Calu3 (cell line): ENCODE measurements around the gene TLE3. TPM values are rescaled to one million over a fixed set of nuclear protein-coding genes. Genes with fewer than 3 reads are reported as not detected.

Source experiments
- BruUV-seq: library from RNA; stranded (reverse); fragments of 400-500 nt; replicated peaks from 2 replicates; lab custom pipeline; 2021; lab: Mats Ljungman, UMichigan
- CTCF ChIA-PET: fragments of 300-600 bp; sonication (Branson Sonifier 250); formaldehyde crosslinking; loops from one replicate; lab custom pipeline; 2022; ENCODE audit warnings: antibody characterized with exemption; lab: Charles Lee
- DNase-seq: peaks from one replicate; pipeline ENCODE4 v3.0.0; 2022
- H3K27ac Mint-ChIP-seq: one replicate; pipeline ENCODE4 v1.8.0; 2022; ENCODE audit warnings: mixed read lengths; ENCODE audit not compliant: unreplicated experiment
- H3K27me3 Mint-ChIP-seq: one replicate; pipeline ENCODE4 v1.8.0; 2022; ENCODE audit warnings: mixed read lengths; ENCODE audit not compliant: unreplicated experiment
- H3K36me3 Mint-ChIP-seq: one replicate; pipeline ENCODE4 v1.8.0; 2022; ENCODE audit warnings: mild to moderate bottlenecking, moderate library complexity, mixed read lengths; ENCODE audit not compliant: insufficient read depth, unreplicated experiment
- H3K4me1 Mint-ChIP-seq: one replicate; pipeline ENCODE4 v1.8.0; 2022; ENCODE audit warnings: mild to moderate bottlenecking, low read depth, mixed read lengths; ENCODE audit not compliant: unreplicated experiment
- H3K4me3 Mint-ChIP-seq: one replicate; pipeline ENCODE4 v1.8.0; 2022; ENCODE audit warnings: mild to moderate bottlenecking, low read depth, moderate library complexity, mixed read lengths; ENCODE audit not compliant: unreplicated experiment
- H3K9me3 Mint-ChIP-seq: one replicate; pipeline ENCODE4 v1.8.0; 2022; ENCODE audit warnings: low read depth, mixed read lengths; ENCODE audit not compliant: unreplicated experiment
- intact Hi-C: fragments of 100-400 bp; cut with micrococcal nuclease; formaldehyde crosslinking; loops from one replicate; pipeline ENCODE4 v1.10.0; 2022; ENCODE audit not compliant: unreplicated experiment
- total RNA-seq: library from RNA; stranded (reverse); gene quantifications from 2 replicates; pipeline ENCODE4 v1.2.3, GENCODE V29; 2022
- TF ChIP-seq, protein P1 (sequence below): fragments of 200-600 bp; IDR thresholded peaks from one replicate; pipeline ENCODE4 v1.8.0; 2022; ENCODE audit warnings: antibody characterized with exemption; ENCODE audit not compliant: unreplicated experiment

The TLE3 gene
- total RNA-seq, 1 experiment from 2014 or later = 54.8 TPM

DNA sequence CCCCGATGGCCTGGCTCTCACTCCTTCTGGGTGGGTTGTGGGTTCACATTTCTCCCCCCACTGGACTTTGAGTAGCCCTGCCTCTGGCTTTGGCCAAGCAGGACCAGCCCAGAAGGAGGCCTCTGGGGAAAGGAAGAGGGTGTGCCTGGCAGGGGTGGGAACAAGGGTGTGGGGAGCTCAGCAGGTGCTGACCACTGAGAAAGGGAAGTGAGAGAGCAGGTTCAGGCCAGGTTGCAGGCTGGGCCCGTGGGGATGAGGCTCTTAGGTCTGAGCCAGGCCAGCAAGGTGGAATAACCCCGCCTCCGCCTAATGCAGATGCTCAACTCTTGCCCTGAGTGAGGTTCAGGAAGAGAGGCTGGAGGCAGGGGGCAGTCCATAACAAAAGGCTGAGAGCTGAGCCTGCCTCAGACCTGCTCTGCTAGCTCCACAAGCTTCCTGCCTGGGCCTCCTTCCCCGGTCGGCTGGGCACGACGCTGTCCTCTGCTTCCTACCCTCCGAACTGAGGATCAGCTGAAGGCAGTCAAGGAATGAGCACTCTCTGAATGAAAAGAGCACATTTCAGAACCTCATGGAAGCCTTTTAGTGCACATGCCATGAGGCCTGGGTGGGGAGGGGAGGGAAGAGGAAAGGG is 82.7 kb downstream of the TLE3 start:
- no peak for DNase-seq
- CTCF ChIA-PET = interaction anchor here (0.6 kb wide), 1 partner anchor 214 kb away, joined by 4 read pairs; no protein-coding TSS in a partner anchor

GRCh38 chr15:70014331-70014730 is 83.4 kb downstream of the TLE3 start:
- H3K27ac Mint-ChIP-seq = no peak overlapping the region
- no peaks in the 10 kb centered on the region for H3K9me3 Mint-ChIP-seq
- peaks cover 92% of the 10 kb centered on the region for H3K27me3 Mint-ChIP-seq
- no TSS peak for BruUV-seq
- DNase-seq = no peak
- H3K4me3 Mint-ChIP-seq = no peak overlapping the region
- CTCF ChIA-PET = interaction anchor here (0.6 kb wide), 1 partner anchor 214 kb away, joined by 4 read pairs; no protein-coding TSS in a partner anchor
- no peaks in the 10 kb centered on the region for H3K36me3 Mint-ChIP-seq
- intact Hi-C loops = no loop called here
- H3K4me1 Mint-ChIP-seq = no peaks in the 10 kb centered on the region
- TF ChIP-seq, protein P1, sequence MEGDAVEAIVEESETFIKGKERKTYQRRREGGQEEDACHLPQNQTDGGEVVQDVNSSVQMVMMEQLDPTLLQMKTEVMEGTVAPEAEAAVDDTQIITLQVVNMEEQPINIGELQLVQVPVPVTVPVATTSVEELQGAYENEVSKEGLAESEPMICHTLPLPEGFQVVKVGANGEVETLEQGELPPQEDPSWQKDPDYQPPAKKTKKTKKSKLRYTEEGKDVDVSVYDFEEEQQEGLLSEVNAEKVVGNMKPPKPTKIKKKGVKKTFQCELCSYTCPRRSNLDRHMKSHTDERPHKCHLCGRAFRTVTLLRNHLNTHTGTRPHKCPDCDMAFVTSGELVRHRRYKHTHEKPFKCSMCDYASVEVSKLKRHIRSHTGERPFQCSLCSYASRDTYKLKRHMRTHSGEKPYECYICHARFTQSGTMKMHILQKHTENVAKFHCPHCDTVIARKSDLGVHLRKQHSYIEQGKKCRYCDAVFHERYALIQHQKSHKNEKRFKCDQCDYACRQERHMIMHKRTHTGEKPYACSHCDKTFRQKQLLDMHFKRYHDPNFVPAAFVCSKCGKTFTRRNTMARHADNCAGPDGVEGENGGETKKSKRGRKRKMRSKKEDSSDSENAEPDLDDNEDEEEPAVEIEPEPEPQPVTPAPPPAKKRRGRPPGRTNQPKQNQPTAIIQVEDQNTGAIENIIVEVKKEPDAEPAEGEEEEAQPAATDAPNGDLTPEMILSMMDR = no peak

More for the DNA sequence above, 82.7 kb downstream of the TLE3 start:
- Mint-ChIP-seq H3K4me3 (no peak overlapping the region), H3K4me1 (no peaks in the 10 kb centered on the region), H3K27ac (no peak overlapping the region), H3K9me3 (no peaks in the 10 kb centered on the region), H3K36me3 (no peaks in the 10 kb centered on the region), H3K27me3 (peaks cover 92% of the 10 kb centered on the region)
- TF ChIP-seq, protein P1 = no peak
- intact Hi-C loops = no loop called here
- no TSS peak for BruUV-seq

GRCh38 chr15:70013656-70014313 is 83.9 kb downstream of the TLE3 start:
- H3K4me1 Mint-ChIP-seq = no peaks in the 10 kb centered on the region
- no peaks in the 10 kb centered on the region for H3K36me3 Mint-ChIP-seq
- BruUV-seq = no TSS peak
- no peaks in the 10 kb centered on the region for H3K9me3 Mint-ChIP-seq
- intact Hi-C loops = no loop called here
- TF ChIP-seq, protein P1 = no peak
- H3K4me3 Mint-ChIP-seq = no peak overlapping the region
- CTCF ChIA-PET = no interaction called here
- peaks cover 88% of the 10 kb centered on the region for H3K27me3 Mint-ChIP-seq
- no peak for DNase-seq
- no peak overlapping the region for H3K27ac Mint-ChIP-seq

DNA sequence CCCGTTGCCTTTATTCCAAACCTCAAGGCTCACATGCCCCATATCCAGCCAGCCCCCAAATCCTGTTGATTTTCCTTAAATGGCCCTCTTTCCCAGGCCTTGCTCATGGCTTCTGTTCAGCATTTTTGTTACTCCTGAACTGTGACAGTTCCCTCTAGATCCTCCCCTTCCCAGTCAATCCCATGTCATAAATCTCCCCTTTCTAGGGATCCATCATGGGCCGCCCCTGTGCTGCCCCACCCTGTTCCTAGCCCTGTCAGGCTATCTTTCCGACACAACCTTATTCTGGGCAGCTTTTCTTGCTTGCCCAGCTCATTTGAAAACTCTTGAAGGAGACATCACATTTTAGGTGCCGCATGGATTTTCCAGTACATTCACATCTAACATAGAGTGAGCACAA is 84.8 kb downstream of the TLE3 start:
- Mint-ChIP-seq H3K4me1 (no peaks in the 10 kb centered on the region), H3K36me3 (no peaks in the 10 kb centered on the region), H3K27ac (no peak overlapping the region), H3K4me3 (no peak overlapping the region), H3K27me3 (peaks cover 87% of the 10 kb centered on the region), H3K9me3 (no peaks in the 10 kb centered on the region)
- DNase-seq = no peak
- intact Hi-C loops = no loop called here
- no TSS peak for BruUV-seq
- TF ChIP-seq, protein P1 = no peak
- CTCF ChIA-PET = no interaction called here
